H1 (cell line): ENCODE results near the gene CENPB. TPM values are rescaled to one million over a fixed set of nuclear protein-coding genes. Genes with fewer than 3 reads are reported as not detected.

ENCODE experiments used
- CTCF ChIA-PET: fragments of 300-600 bp; sonication (Branson Sonifier 250); formaldehyde crosslinking; loops from one replicate; lab custom pipeline; 2021; ENCODE audit not compliant: partially characterized antibody; lab: Charles Lee
- POLR2A ChIA-PET: fragments of 300-600 bp; sonication (Branson Sonifier 250); formaldehyde crosslinking; loops from one replicate; lab custom pipeline; 2021; ENCODE audit warnings: inconsistent platforms; ENCODE audit not compliant: partially characterized antibody; lab: Charles Lee
- DNase-seq, 2 experiments: peaks; one replicate each; pipeline versions ENCODE4 v3.0.0 to v3.0.0-alpha.2; 2010 to 2022; ENCODE audit warnings: low spot score in 2 of 2, low read depth in 1 of 2, mixed read lengths in 1 of 2
- FAIRE-seq: peaks from 2 replicates; lab custom pipeline; 2011; peaks lifted over from hg19 to GRCh38; lab: Jason Lieb, UNC
- H2AFZ ChIP-seq: 2 replicates; pipeline ENCODE4 v1.8.1; 2012; ENCODE audit warnings: low read length, inconsistent platforms
- H2AK5ac ChIP-seq: 2 replicates; pipeline ENCODE4 v1.6.1; 2013; ENCODE audit warnings: low read depth, low read length
- H2BK120ac ChIP-seq: replicated peaks from 2 replicates; pipeline ENCODE3; 2013; ENCODE audit warnings: low read depth, low read length, inconsistent platforms
- H2BK12ac ChIP-seq: 2 replicates; pipeline ENCODE4 v1.6.1; 2013; ENCODE audit warnings: low read depth, low read length
- H2BK15ac ChIP-seq: 2 replicates; pipeline ENCODE4 v1.6.1; 2013; ENCODE audit warnings: low read length
- H2BK20ac ChIP-seq: 2 replicates; pipeline ENCODE4 v1.6.1; 2013; ENCODE audit warnings: low read length
- H2BK5ac ChIP-seq: 2 replicates; pipeline ENCODE4 v1.6.1; 2013; ENCODE audit warnings: low read depth, low read length
- H3K14ac ChIP-seq: 2 replicates; pipeline ENCODE4 v1.6.1; 2013; ENCODE audit warnings: inconsistent platforms; ENCODE audit not compliant: insufficient read length
- H3K18ac ChIP-seq: 2 replicates; pipeline ENCODE4 v1.6.1; 2013; ENCODE audit warnings: low read length; ENCODE audit errors: extremely low read depth
- H3K23ac ChIP-seq: 2 replicates; pipeline ENCODE4 v1.6.1; 2013; ENCODE audit warnings: inconsistent platforms; ENCODE audit not compliant: insufficient read length
- H3K23me2 ChIP-seq: 2 replicates; pipeline ENCODE4 v1.6.1; 2013; ENCODE audit warnings: low read depth, low read length
- H3K27ac ChIP-seq: 2 replicates; pipeline ENCODE4 v1.6.1; 2011; ENCODE audit warnings: low read depth, low read length, inconsistent platforms
- H3K27me3 ChIP-seq, 4 experiments: replicated peaks in 1 of 4; 1 replicate in 1 of 4; 2 replicates in 3 of 4; pipeline versions ENCODE4 v1.6.1 to v1.8.1; 2011 to 2013; ENCODE audit warnings: low read length in 3 of 4, mild to moderate bottlenecking in 3 of 4, inconsistent platforms in 2 of 4, mixed read lengths in 2 of 4, moderate library complexity in 1 of 4; ENCODE audit not compliant: control insufficient read depth in 3 of 4, insufficient read depth in 3 of 4; ENCODE audit errors: extremely low read depth in 1 of 4
- H3K36me3 ChIP-seq, 4 experiments: 2 replicates each; pipeline versions ENCODE4 v1.6.1 to v1.8.1; 2011 to 2013; ENCODE audit warnings: mild to moderate bottlenecking in 4 of 4, low read length in 3 of 4, moderate library complexity in 2 of 4, control low read depth in 1 of 4, inconsistent platforms in 1 of 4; ENCODE audit not compliant: insufficient read depth in 4 of 4, control insufficient read depth in 2 of 4
- H3K4ac ChIP-seq: replicated peaks from 2 replicates; pipeline ENCODE3; 2013; ENCODE audit warnings: low read length, low read depth, mixed read lengths, inconsistent platforms; ENCODE audit not compliant: insufficient read length
- H3K4me1 ChIP-seq, 4 experiments: replicated peaks in 1 of 4; 1 replicate in 1 of 4; 2 replicates in 3 of 4; pipeline versions ENCODE4 v1.6.1 to v1.8.1; 2011 to 2013; ENCODE audit warnings: low read length in 3 of 4, inconsistent platforms in 2 of 4, mixed read lengths in 1 of 4; ENCODE audit not compliant: insufficient read depth in 4 of 4, control insufficient read depth in 3 of 4
- H3K4me2 ChIP-seq, 2 experiments: 2 replicates each; pipeline versions ENCODE4 v1.6.1 to v1.8.1; 2011 to 2013; ENCODE audit warnings: low read depth in 2 of 2, low read length in 2 of 2, control low read depth in 1 of 2, inconsistent platforms in 1 of 2, mild to moderate bottlenecking in 1 of 2; ENCODE audit not compliant: insufficient read depth in 1 of 2
- H3K4me3 ChIP-seq, 4 experiments: fragments of 200-600, 300-600 bp in 1 of 4; sonication (generic), shearing (Covaris generic), sonication (Bioruptor Twin) in 1 of 4; 2 replicates each; pipeline versions ENCODE4 v1.5.1 to v1.8.1; 2011 to 2016; ENCODE audit warnings: low read length in 4 of 4, low read depth in 3 of 4, control low read depth in 2 of 4, inconsistent platforms in 2 of 4, mild to moderate bottlenecking in 2 of 4, mixed read lengths in 1 of 4, moderate library complexity in 1 of 4; ENCODE audit not compliant: insufficient read depth in 2 of 4; ENCODE audit errors: extremely low read depth in 1 of 4
- H3K56ac ChIP-seq: replicated peaks from 2 replicates; pipeline ENCODE3; 2013; ENCODE audit warnings: low read depth, mild to moderate bottlenecking, mixed read lengths, low read length, inconsistent platforms; ENCODE audit not compliant: insufficient read length
- H3K79me1 ChIP-seq: 2 replicates; pipeline ENCODE4 v1.6.1; 2013; ENCODE audit warnings: low read depth, low read length, control low read depth
- H3K79me2 ChIP-seq, 2 experiments: 2 replicates each; pipeline versions ENCODE4 v1.6.1 to v1.8.1; 2012 to 2013; ENCODE audit warnings: low read length in 2 of 2, mild to moderate bottlenecking in 2 of 2, inconsistent platforms in 1 of 2; ENCODE audit not compliant: insufficient read depth in 2 of 2, control insufficient read depth in 1 of 2
- H3K9ac ChIP-seq, 4 experiments: replicated peaks in 1 of 4; 1 replicate in 1 of 4; 2 replicates in 3 of 4; pipeline versions ENCODE4 v1.6.1 to v1.8.1; 2011 to 2013; ENCODE audit warnings: low read depth in 3 of 4, low read length in 3 of 4, control low read depth in 2 of 4, mild to moderate bottlenecking in 2 of 4, moderate library complexity in 2 of 4, inconsistent platforms in 1 of 4; ENCODE audit errors: extremely low read depth in 1 of 4
- H3K9me3 ChIP-seq, 2 experiments: 2 replicates each; pipeline versions ENCODE4 v1.6.1 to v1.8.1; 2012 to 2013; ENCODE audit warnings: mild to moderate bottlenecking in 2 of 2, moderate library complexity in 2 of 2, control low read depth in 1 of 2, inconsistent platforms in 1 of 2, low read depth in 1 of 2, low read length in 1 of 2, mixed read lengths in 1 of 2; ENCODE audit not compliant: insufficient read depth in 2 of 2
- H4K20me1 ChIP-seq, 2 experiments: replicated peaks in 1 of 2; 2 replicates each; pipeline versions ENCODE3 to v1.8.1; 2011 to 2013; ENCODE audit warnings: inconsistent platforms in 2 of 2, low read length in 2 of 2, mild to moderate bottlenecking in 1 of 2; ENCODE audit not compliant: insufficient read depth in 2 of 2, control insufficient read depth in 1 of 2
- H4K5ac ChIP-seq: 2 replicates; pipeline ENCODE4 v1.6.1; 2013; ENCODE audit warnings: low read length, low read depth, mixed read lengths, inconsistent platforms; ENCODE audit not compliant: insufficient read length
- H4K8ac ChIP-seq: 2 replicates; pipeline ENCODE4 v1.8.0; 2013; ENCODE audit warnings: mild to moderate bottlenecking, moderate library complexity, low read length, inconsistent platforms; ENCODE audit not compliant: insufficient read depth; ENCODE audit errors: extremely low read depth
- H4K91ac ChIP-seq: replicated peaks from 2 replicates; pipeline ENCODE3; 2013; ENCODE audit warnings: low read length, mixed read lengths, inconsistent platforms; ENCODE audit not compliant: insufficient read length
- CTCF ChIP-seq, 3 experiments: IDR thresholded peaks; 1 replicate in 2 of 3; 2 replicates in 1 of 3; pipeline versions ENCODE4 v1.5.1 to v1.6.1; 2011; ENCODE audit warnings: low read length in 3 of 3, mild to moderate bottlenecking in 3 of 3, inconsistent platforms in 2 of 3, low read depth in 1 of 3, moderate library complexity in 1 of 3; ENCODE audit not compliant: insufficient read depth in 1 of 3; ENCODE audit errors: control extremely low read depth in 1 of 3
- EZH2 ChIP-seq: fragments of 200-600 bp; sonication (generic); IDR thresholded peaks from 2 replicates; pipeline ENCODE4 v1.7.1; 2012; ENCODE audit warnings: low read depth, mild to moderate bottlenecking, moderate library complexity, low read length, inconsistent platforms; ENCODE audit not compliant: severe bottlenecking
- FOSL1 ChIP-seq: IDR thresholded peaks from 2 replicates; pipeline ENCODE4 v1.6.1; 2011; ENCODE audit warnings: mild to moderate bottlenecking, low read depth, low read length, moderate library complexity; ENCODE audit not compliant: insufficient read depth
- RBBP5 ChIP-seq: IDR thresholded peaks from 2 replicates; pipeline ENCODE4 v1.7.1; 2012; ENCODE audit warnings: low read depth, mild to moderate bottlenecking, inconsistent platforms, low read length, moderate library complexity, borderline replicate concordance
- SIN3A ChIP-seq, 2 experiments: IDR thresholded peaks in 1 of 2; conservative IDR thresholded peaks in 1 of 2; 2 replicates each; pipeline ENCODE4 v1.6.1; 2011 to 2012; ENCODE audit warnings: low read length in 2 of 2, improper control_type of control experiment in 1 of 2, low read depth in 1 of 2, mild to moderate bottlenecking in 1 of 2
- TCF12 ChIP-seq: IDR thresholded peaks from 2 replicates; pipeline ENCODE4 v1.6.1; 2011; ENCODE audit warnings: low read depth, mild to moderate bottlenecking, low read length
- WGBS, 2 experiments: shearing (Covaris generic) in 1 of 2; methylation state at CpG; one replicate each; pipeline versions ENCODE4 v1.1.6 to v1.1.7; 2013 to 2015; ENCODE audit warnings: low lambda C conversion rate in 2 of 2, mixed read lengths in 2 of 2, inconsistent platforms in 1 of 2, low coverage in 1 of 2, missing lambda C conversion rate in 1 of 2; ENCODE audit not compliant: insufficient replicate concordance in 2 of 2, insufficient coverage in 1 of 2, insufficient read length in 1 of 2; ENCODE audit errors: extremely low coverage in 1 of 2, missing lambda C conversion rate in 1 of 2; 5-methylcytosine and 5-hydroxymethylcytosine counted together
- polyA plus RNA-seq, 7 experiments: library from polyadenylated mRNA; depleted of rRNA in 3 of 7; stranded (reverse) in 5 of 7; unstranded in 2 of 7; fragments of >200 nt in 5 of 7; fragments of 200-250 nt in 2 of 7; gene quantifications; 1 replicate in 5 of 7; 2 replicates in 1 of 7; 4 replicates in 1 of 7; pipeline versions ENCODE4 v1.2.1 to v1.2.3, GENCODE V29; 2011 to 2013; ENCODE audit warnings: missing spikeins in 2 of 7, mixed read lengths in 2 of 7
- total RNA-seq: library from RNA; stranded (reverse); fragmentation: NEBNext Ultra II Directional; extraction: Animal tissue kit (Norgen Biotek cat#: 25700); gene quantifications from 2 replicates; pipeline ENCODE4 v1.2.1, GENCODE V29; 2021

Gene CENPB
- total and polyA plus RNA-seq, 2 of the 8 experiments (the other 6 are each of a cell fraction or from before 2014, with no cell fraction given), result 17.7 to 51.6 TPM

GRCh38 chr20:3813848-3814581 is 27.5 kb upstream of the CENPB start:
- Histone ChIP-seq H3K9me3 (no peaks in the 10 kb centered on the region), H4K91ac (no peak overlapping the region), H3K27me3 (no peaks in the 10 kb centered on the region), H4K20me1 (no peaks in the 10 kb centered on the region), H3K9ac (no peak overlapping the region), H2BK5ac (no peak overlapping the region), H2BK120ac (no peak overlapping the region), H3K14ac (no peak overlapping the region), H3K4me2 (no peak overlapping the region), H3K79me1 (no peaks in the 10 kb centered on the region), H2BK12ac (no peak overlapping the region), H2BK15ac (no peak overlapping the region), H3K23me2 (no peaks in the 10 kb centered on the region), H3K4ac (no peak overlapping the region), H2AK5ac (no peak overlapping the region), H4K8ac (no peak overlapping the region), H3K23ac (no peak overlapping the region), H2AFZ (no peak overlapping the region), H3K18ac (no peak overlapping the region), H3K79me2 (no peaks in the 10 kb centered on the region), H3K56ac (no peak overlapping the region), H3K36me3 (no peaks in the 10 kb centered on the region), H3K4me3 (no peak overlapping the region), H4K5ac (no peak overlapping the region), H3K4me1 (peaks cover 0 to 10% (median 2%) of the 10 kb centered on the region in 4 experiments; a peak in 4 of 7 replicates), H2BK20ac (no peak overlapping the region), H3K27ac (no peak overlapping the region)
- DNase-seq (no peak), FAIRE-seq (no peak)
- ChIA-PET POLR2A (interaction anchor here (0.6 to 1.3 kb wide), 3 partner anchors 13 to 633 kb away, joined by 3 read pairs; no protein-coding TSS in a partner anchor), CTCF (interaction anchor here (0.6 to 10.6 kb wide), 9 partner anchors 9 to 1585 kb away, joined by 3 to 128 read pairs (median 4); partner anchors contain the start of genes ADISSP, CENPB and SPEF1)
- 91% methylated on average over 10 of the region's 12 CpGs; no CpG with 5 or more reads in 1 of the 2 experiments for WGBS, 2 experiments
- TF ChIP-seq SIN3A (conservative IDR thresholded peaks at IDR 0.05 in 1 of 2, IDR thresholded peaks at IDR 0.05 in 1 of 2; ENCODE audit: low read depth in 1 of 2, low read length in 2 of 2) (no peak), RBBP5 (no peak), FOSL1 (no peak), TCF12 (no peak), CTCF (IDR thresholded peaks at IDR 0.05; ENCODE audit: control extremely low read depth in 1 of 3, insufficient read depth in 1 of 3, low read depth in 1 of 3, low read length in 3 of 3) (no peak), EZH2 (no peak)
